Measurements from ENCODE around the gene MACROD2.
A peak's percentile ranks its signal among the peaks of the same experiment; 100 is the strongest.

Gene MACROD2

DNA sequence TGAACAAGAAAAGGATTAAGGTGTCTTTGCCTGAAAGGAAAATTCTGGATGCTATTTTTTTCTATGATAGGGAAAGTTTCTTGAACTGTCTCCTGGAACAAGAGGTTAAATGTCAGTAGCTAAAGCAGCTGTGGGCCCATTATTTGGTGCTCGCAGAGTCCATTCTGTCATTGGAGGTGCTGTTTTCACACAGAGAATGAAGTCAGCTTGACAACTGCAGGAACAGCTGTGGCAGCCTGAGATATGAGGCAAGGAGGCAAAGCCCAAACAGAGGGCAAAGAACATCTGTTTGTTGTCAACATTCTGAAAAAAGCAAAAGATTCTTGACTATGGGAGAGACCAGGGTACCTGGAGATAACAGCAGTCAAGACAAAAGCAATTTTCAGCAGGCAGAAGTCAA is 2029.8 kb downstream of the MACROD2 start:
- no peak for DNase-seq

DNA sequence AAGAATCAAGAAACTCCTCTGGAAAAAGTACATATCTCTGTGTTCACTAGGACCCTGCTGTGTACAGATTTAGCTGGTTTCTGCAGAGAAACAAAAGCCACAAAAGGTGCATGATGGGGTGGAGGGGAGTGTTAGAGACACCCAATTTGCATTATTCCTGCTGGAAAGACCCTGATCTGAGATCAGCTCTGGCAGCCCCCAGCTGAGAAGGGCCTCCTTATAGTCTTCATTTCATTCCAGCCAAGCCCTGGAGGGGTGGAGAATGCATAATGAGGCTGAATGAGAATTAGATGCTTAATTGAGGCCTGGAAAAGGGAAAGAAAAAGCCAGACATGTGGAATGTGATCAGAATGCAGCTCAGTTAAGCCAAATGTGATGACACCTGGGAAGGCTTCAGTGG is 2032.4 kb downstream of the MACROD2 start:
- no peak for DNase-seq

DNA sequence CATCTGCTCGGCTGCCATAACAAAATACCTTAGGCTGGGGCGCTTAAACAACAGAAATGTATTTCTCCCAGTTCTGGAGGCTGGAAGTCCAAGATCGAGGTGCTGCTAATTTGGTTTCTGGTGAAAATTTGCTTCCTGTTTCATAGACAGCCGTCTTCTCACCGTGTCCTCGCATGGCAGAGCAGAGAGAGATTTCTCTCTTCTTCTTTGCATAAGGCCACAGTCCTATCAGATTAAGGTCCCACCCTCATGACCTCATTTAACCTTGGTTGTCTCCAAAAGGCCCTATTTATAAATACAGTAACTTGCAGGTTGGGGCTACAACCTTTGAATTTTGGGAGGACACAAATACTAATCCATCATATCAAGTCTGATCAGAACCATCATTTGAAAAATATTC is 2033.6 kb downstream of the MACROD2 start:
- no peak for DNase-seq

DNA sequence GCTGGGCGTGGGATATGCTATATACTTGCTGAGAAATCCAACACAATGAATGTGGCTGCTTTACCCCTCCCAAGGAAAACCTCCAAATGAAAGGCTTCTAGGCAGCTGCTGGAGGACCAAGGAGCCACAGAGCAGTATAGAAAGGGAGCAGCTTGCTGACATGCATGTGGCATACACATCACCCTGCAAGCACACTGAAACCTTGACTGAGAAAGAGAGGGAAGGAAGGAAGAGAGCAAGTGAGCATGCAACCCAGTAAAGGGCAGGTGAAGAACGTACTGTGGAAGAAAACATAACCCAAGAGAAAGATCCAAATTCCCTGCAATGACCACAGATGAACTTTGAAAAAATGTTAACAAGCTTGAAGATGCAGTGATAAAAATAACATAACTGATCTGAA is 2034.9 kb downstream of the MACROD2 start:
- no peak for DNase-seq

DNA sequence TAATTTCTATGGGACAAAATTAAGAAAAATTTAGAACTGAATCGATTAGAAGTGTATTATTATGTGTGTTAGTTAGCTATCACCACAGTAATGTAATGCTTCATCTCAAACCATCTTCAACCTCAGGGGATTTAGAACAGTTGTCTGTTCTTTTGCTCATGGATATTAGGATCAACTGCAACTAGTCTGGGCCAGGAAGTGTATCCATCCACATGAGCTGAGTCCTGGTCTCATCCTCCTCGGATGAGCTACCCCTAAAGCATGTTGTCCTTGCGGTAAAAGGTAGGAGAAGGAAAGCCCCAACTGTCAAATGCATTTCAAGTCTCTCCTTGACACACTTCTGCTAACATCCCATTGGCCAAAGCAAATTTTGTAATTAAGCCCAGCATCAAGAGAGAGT is 2040.3 kb downstream of the MACROD2 start:
- DNase-seq = no peak

DNA sequence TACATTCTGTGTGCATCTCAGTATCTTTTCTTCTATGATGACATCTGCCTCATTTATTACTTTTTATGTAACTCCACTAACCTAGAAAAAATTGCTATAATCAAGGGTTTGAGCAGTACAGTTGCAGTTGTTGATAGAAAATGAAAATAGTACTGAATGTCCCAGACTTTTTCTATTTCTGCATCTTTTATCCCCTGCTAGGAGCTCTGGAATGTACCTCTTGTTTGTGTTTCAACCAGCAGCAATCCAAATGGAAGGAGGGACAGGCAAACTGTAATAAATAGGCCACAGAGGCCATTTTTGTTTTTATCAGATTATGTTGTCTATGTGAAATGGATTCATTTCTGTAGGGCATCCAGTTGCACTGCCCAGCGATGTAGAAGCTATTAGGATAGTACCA is 2041.0 kb downstream of the MACROD2 start:
- no peak for DNase-seq

DNA sequence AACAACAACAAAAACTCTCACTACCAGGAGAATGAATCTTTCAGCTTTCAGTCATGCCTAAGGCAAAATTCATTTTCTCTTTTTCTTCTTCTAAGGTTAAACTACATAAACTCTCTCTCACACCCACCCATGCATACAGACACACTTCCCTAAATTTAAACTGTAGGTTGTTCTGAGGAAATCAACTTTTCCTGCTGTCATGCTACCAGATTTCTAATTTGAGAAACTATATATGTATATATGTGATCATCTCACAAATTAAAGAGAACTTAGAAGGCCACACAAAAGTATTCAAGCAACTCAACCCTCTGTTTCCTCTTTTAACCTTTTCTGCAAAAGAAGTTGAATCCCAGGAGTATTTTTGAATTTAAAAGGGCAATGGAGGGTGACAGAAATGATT is 2045.4 kb downstream of the MACROD2 start:
- DNase-seq = no peak

DNA sequence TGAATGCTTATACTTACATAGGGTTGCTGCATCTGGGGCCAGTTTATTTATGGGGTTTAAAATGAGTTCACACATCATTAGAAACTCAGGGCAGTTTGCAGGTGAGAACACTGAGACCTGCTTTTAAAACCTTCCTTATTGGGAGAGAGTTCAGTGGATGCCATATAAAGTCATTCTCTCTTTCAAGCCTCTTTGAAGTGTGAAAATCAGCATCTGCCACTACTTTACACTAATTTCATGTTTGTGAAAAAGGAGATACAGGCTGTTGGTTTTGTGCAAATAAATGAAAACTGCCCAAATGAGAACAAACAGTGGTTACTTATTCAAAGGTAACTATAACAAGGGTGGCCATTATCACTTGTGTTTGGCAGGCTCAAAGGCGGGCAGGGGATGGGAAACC is 2047.4 kb downstream of the MACROD2 start:
- no peak for DNase-seq

DNA sequence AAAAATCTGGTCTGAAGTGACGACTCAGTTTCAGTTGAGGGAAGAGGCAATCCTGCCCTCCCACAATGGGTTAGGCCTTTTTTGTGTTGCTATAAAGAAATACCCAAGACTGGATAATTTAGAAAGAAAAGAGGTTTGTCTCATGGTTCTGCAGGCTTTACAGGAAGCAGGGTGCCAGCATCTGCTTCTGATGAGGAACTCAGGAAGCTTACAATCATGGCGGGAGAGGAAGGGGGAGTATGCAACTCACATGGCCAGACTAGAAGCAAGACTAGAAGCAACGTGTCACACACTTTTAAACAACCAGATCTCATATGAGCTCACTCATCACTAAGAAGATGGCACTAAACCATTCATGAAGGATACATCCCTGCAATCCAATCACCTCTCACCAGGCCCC is 2048.6 kb downstream of the MACROD2 start:
- no peak for DNase-seq

DNA sequence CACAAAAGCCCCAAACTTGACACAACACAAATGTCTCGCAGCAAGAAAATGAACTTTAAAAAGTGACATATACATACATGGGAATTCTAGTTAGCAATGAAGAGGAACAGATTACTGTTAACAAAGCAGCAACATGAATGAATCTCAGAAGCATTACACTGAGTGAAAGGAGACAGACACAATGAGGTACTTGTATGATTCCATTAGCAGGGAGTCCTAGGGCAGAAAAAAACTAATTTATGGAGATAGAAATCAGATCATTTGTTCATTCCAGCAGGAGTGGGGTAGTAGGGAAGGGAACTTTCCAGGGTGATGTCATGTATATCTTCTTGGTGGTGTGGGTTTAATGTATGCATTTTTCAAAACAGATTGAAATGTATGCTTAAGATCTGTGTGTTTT is 2053.6 kb downstream of the MACROD2 start:
- no peak for DNase-seq

DNA sequence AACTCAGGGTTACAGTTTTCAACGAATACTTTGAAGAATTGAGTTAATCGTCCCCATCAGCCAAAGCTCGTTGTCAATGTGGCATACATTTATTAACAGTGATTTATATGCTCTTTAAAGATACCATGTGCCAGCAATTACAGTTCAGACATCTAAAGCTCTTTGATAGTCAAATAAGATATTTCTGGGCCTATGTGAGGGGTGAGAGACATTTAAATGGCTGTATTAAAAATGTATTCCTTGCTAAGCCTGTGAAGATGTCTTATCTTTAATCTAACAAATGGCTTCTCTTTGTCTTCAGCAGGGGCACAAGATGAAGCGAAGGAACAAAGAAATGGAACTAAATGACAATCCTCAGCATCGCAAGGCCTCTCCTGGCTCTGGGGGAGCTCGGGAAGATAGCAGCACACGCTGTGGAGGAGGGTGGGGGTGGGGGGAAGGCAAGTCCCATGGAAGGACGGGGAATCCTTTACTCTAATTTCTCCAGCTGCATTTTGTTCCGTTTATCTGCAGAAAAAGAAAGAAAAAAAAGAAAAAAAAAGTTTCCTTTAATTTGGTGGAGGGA is 2054.3 kb downstream of the MACROD2 start:
- DNase-seq = no peak

DNA sequence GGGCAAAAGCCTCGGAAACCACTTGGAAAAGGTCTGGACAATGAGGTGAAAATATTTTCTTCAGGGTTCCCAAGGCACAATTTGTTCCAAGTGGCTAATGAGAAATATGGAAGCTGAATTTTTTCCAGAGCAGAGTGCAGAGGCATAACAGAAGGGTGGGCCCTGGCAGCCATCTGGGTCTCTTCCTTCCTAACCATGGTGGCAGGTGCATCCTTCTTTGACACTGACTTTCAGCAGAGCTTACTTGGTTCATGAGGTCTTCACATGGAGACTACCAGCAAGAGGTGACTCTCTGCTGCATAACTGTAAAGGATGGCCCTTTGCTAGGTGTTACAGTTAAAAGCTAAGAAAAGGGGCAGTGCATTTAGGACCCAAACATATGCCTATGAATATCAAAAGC is 2055.1 kb downstream of the MACROD2 start:
- DNase-seq = no peak

DNA sequence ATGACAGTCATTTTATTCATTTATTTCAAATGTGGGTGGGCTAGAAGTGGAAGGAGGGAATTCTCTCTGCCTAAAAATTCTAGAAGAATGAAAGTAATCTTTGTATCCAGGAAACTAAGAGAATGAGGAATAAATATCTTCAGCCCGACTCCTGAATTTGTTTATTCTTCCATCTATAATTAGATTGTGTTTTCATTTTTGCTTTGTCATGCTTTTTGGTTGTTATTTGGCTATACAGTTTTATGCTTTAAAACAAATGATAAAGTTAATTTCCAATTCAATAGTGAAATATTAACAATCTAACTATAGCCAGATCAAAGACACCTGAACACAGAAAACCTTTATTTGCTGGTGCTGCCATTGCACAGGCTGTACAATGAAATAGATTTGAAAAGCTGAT is 2056.7 kb downstream of the MACROD2 start:
- DNase-seq = no peak

DNA sequence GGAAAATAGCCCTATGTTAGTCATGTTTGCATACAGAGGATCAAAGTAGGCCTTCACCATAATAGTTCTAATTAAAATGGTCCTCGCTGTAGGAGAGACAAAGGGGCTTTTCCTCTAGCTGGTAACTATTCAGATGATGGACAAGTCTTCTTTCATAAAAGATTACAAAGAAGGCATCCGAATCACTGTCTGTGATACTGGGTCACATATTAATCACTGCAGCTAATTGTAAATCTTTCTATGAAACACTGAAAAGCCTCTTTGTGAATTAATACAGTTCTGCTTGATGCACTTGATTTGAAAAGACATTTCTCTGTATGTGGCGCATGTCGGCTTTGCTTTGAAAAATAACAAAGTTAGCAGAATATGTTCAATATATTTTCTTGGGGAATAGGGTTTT is 2057.1 kb downstream of the MACROD2 start:
- DNase-seq = peak in 1 of 58 donors; percentile 32

DNA sequence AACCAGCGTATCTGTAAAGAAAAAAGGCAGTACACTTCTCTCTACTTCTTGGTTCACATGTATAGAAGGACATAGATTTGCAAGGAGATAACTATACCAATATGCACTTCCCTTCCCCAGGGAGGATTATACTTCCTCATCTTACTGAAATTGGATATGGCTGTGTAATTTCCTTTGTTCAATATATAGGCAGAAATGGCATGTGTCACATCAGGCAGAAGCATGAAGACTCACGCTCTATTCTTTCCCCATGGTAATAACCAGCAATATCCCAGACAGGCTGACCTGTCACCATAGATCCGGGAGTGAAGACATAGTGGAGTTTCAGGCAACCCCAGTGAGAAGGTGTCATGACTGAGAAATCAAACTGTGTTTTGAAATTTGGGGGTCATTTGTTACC is 2059.7 kb downstream of the MACROD2 start:
- no peak for DNase-seq

DNA sequence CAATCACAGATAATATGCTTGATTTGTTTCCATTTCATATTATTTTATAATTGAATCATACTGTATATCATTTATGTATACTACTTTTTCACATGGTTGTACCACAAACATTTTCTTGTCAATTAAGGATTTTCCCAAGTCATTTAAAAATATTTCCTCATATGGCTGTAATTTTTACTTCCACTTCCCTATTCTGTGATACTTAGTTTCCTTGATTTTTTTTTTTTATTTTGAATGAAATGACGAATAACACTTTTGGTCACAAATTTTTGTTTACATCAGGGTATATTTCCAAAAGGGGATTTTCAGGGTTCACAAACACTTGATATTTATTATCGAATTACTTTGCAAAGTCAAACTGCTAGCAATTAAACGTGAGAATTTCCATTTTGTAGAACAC is 2062.3 kb downstream of the MACROD2 start:
- DNase-seq = no peak

DNA sequence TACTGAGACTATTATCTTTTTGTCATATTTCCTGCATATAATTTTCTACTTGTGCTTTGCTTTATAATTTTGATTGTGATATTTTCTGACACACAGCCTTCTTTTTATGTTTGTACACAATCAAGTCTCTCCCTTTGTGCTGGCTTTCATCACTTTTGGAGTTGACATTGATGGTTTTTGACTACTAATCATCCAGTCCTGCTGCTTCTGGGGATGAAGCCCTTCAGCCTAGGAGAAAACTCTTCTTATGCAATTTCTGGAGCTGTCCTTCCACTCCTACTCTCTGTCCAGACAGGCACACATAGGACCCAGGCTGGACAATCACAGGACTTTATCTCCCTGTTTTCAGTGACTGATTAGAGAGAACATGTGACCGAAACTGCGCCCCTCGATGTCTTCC is 2063.0 kb downstream of the MACROD2 start:
- DNase-seq = no peak

DNA sequence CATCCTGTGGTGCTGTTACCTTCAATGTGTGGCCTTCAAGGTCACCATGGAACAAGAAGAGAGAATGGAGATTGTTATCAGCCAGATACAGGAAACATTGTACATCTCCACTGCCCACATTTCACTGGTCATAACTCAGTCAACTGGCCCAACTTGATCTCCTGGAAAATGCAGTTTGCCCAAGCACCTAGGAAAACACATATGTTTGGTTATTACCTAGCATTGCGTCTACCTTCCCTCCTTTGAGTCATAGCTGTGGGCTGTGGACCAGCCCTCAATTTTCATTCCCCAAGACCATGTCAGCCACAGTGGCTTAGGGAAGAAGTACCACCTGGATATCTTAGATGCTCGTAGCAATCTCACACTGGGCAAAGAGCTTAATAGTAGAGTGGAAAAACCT is 2064.5 kb downstream of the MACROD2 start:
- DNase-seq = no peak

DNA sequence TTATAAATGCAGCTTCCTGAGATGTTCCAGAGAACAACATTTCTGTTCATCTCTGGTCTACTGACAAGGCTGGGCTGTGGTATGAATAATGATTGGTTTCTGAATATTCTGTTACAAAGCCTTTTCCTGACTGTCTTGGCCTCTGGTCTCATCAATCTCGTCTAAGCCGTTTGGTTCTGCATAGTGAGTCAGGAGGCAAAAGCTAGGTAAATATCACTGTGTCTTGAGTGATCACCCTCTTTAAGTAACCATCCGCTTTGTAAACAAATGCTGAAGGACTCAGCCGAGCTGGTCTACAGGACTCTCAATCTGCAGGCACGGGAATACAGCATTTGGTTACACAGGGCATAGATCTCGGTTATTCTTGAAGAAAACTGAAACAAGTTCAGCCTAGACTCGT is 2066.0 kb downstream of the MACROD2 start:
- no peak for DNase-seq

DNA sequence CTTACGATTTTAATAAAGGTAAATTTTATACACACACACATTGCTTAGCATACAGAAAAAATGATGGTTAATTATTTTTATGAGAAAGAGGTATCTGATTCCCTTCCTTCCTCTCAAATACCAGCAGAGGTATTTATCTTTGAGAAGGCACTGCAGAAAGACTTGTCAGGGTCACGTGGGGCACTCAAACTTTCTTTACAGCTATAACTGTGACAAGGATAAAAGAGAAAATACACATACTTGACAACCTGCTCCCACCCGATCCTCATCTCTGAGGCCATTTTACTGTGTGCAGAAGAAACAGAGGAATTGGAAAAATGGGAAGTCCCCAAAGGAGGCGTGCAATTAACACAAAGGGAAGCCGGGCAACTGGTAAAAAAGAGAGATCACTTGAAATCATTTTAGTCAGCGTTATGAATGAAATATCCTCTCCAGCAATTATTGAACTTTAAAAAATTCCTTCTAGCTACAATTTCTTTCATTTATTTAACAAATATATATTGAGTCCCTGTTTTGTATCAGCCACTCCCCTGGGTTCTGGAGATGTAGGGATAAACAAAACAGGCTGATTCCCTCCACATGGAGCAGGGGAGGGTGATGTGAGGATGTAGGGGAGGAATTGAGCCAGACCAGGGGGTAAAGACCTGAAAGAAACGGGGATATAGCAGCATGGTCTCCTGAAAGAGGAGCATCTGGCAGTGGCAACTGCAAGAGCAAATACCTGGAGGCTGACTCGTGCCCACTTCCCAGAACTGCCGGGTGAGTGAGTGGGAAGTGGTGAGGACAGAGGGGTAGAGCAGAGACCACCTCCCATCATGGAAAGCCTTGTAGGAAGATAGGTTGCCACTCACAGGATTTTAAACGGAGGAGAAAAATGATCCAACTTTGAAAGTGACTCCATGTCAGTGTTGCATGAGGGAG is 2067.6 kb downstream of the MACROD2 start:
- DNase-seq = no peak

DNA sequence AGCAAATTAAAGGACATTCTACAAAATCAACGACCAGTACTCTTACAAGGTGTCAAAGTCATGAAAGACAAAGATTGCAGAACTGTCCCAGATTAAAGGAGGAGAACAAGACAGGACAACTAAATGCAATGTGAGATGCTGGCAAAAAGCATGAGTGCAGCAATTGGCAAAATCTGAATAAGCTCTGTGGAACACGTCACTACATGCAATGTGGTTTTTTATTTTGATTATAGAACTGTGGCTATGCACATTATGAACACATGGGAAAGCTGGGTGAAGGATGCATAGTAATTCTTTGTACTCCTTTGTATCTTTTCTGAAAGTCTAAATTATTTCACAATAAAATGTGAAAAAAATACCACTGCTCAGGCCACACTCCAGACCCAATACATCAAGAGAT is 2068.6 kb downstream of the MACROD2 start:
- no peak for DNase-seq

DNA sequence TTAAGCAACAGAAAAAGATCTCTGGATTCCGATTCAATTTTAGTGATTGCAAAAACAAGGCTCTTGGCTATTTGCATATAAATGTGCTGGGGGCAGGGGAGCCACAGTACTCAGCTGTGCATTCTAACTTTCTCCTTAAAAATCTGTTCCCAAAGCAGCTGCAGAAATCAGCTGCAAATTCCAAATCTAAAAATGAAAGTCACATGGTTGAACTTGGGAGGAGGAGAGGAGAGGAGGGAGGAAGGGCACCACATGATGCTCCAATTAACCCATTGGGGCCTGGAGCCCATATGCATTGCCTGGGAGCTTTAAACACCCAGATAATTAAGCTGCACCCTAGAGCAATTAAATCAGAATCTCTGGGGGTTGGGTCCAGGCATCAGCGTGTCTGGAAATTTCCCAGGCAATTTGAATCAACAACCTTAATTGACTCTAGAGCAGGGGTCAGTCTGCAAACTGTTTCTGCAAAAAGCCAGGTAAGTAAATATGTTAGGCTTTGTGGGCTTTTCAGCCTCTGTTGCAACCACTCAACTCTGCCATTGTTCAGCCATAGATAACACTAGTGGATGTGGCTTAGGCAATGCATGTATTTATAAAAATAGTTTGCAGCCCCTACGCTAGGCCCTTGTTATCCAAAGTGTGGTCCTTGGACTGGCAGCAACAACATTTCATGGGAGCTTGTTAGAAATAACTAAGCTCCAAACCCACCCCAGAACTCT is 2069.8 kb downstream of the MACROD2 start:
- DNase-seq = peak in 19 of 58 donors; percentile 3 to 65 (median 10)

DNA sequence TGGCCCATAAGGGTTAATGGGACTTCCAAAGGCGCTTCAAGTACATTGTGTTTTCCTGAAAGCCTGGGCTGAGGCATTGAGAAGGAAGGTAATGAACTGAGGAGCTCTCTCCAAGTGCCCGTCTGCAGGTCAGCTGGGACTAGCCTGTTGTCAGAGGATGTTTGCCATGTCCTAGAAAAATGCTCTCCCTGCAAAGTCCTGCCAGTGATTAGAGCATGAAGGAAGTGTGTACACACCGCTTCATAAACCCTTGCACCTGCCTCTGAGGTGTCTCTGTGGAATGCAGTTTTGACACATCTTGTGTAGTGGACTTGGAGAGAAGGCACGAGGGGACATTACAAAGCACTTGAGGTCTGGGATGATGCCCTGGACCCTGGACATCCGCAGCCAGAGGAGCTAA is 2071.3 kb downstream of the MACROD2 start:
- no peak for DNase-seq

Measured in anterior cingulate cortex (tissue), 58 donors.